GM23338 (cell line): ENCODE data around the gene HDDC3. TPM values are rescaled to one million over a fixed set of nuclear protein-coding genes. Genes with fewer than 3 reads are reported as not detected.

ENCODE experiments used
- ATAC-seq: fragments of 200-7000 bp; cut with Tn5 transposase; 3 replicates; pipeline ENCODE4 v1.9.1; 2020
- DNase-seq: peaks from one replicate; pipeline ENCODE4 v3.0.0-alpha.2; 2015; ENCODE audit warnings: low spot score
- H2AFZ ChIP-seq: fragments of 200-600 bp; sonication (generic); 2 replicates; pipeline ENCODE4 v1.8.0; 2016; ENCODE audit warnings: antibody characterized with exemption, mild to moderate bottlenecking, moderate library complexity
- H3F3A ChIP-seq: fragments of 200-600 bp; sonication (generic); replicated peaks from 2 replicates; pipeline ENCODE4 v1.8.0; 2017; ENCODE audit warnings: antibody characterized with exemption, mixed run types, low read depth
- H3K27ac ChIP-seq: fragments of 200-600 bp; sonication (generic); 2 replicates; pipeline ENCODE4 v1.6.1; 2016; ENCODE audit warnings: low read depth
- H3K27me3 ChIP-seq: fragments of 200-600 bp; sonication (generic); 2 replicates; pipeline ENCODE4 v1.8.0; 2016; ENCODE audit warnings: mild to moderate bottlenecking, mixed run types, moderate library complexity; ENCODE audit not compliant: insufficient read depth
- H3K36me3 ChIP-seq: fragments of 200-600 bp; sonication (generic); 2 replicates; pipeline ENCODE4 v1.8.0; 2016; ENCODE audit warnings: mild to moderate bottlenecking; ENCODE audit not compliant: insufficient read depth
- H3K4me1 ChIP-seq: fragments of 200-600 bp; sonication (generic); 2 replicates; pipeline ENCODE4 v1.8.0; 2016; ENCODE audit warnings: mild to moderate bottlenecking, moderate library complexity; ENCODE audit not compliant: insufficient read depth
- H3K4me2 ChIP-seq: fragments of 200-600 bp; sonication (generic); 2 replicates; pipeline ENCODE4 v1.7.1; 2017; ENCODE audit warnings: mixed run types
- H3K4me3 ChIP-seq: fragments of 200-600 bp; sonication (generic); 2 replicates; pipeline ENCODE4 v1.6.1; 2016; ENCODE audit warnings: mixed run types
- H3K79me2 ChIP-seq: fragments of 200-600 bp; sonication (generic); replicated peaks from 2 replicates; pipeline ENCODE4 v1.8.0; 2017; ENCODE audit warnings: mild to moderate bottlenecking; ENCODE audit not compliant: insufficient read depth
- H3K9me2 ChIP-seq: fragments of 200-600 bp; sonication (generic); 2 replicates; pipeline ENCODE4 v1.8.0; 2017; ENCODE audit not compliant: insufficient read depth
- H4K20me1 ChIP-seq: fragments of 200-600 bp; sonication (generic); replicated peaks from 2 replicates; pipeline ENCODE4 v1.8.0; 2017; ENCODE audit warnings: mild to moderate bottlenecking; ENCODE audit not compliant: insufficient read depth
- H3K27ac Mint-ChIP-seq: 2 replicates; pipeline ENCODE4 v1.8.0; 2020; ENCODE audit warnings: inconsistent platforms, mild to moderate bottlenecking, moderate library complexity, mixed read lengths
- H3K27me3 Mint-ChIP-seq: 3 replicates; pipeline ENCODE4 v1.8.0; 2022; ENCODE audit warnings: low read depth, mild to moderate bottlenecking, moderate library complexity, mixed read lengths, inconsistent platforms; ENCODE audit not compliant: insufficient read depth, poor library complexity
- H3K36me3 Mint-ChIP-seq: 3 replicates; pipeline ENCODE4 v1.8.0; 2021; ENCODE audit warnings: low read depth, mild to moderate bottlenecking, inconsistent platforms, moderate library complexity, mixed read lengths
- H3K4me1 Mint-ChIP-seq: 3 replicates; pipeline ENCODE4 v1.8.0; 2020; ENCODE audit warnings: mild to moderate bottlenecking, inconsistent platforms, mixed read lengths
- H3K4me3 Mint-ChIP-seq: 3 replicates; pipeline ENCODE4 v1.8.0; 2021; ENCODE audit warnings: moderate library complexity, mild to moderate bottlenecking, inconsistent platforms, mixed read lengths
- H3K9me3 Mint-ChIP-seq: 3 replicates; pipeline ENCODE4 v1.8.0; 2020; ENCODE audit warnings: moderate library complexity, mild to moderate bottlenecking, inconsistent platforms, mixed read lengths
- CTCF ChIP-seq, 2 experiments: fragments of 200-600 bp in 1 of 2; sonication (generic) in 1 of 2; conservative IDR thresholded peaks; 2 replicates each; pipeline versions ENCODE4 v1.5.1 to v1.6.1; 2016 to 2017; ENCODE audit warnings: antibody characterized with exemption in 2 of 2, low read depth in 2 of 2, mild to moderate bottlenecking in 2 of 2, moderate library complexity in 1 of 2
- ETS1 ChIP-seq: IDR thresholded peaks from 2 replicates; pipeline ENCODE4 v1.6.1; 2016; ENCODE audit warnings: antibody characterized with exemption
- EZH2 ChIP-seq: fragments of 200-600 bp; sonication (generic); IDR thresholded peaks from one replicate; pipeline ENCODE4 v1.8.0; 2017; ENCODE audit warnings: antibody characterized with exemption, mild to moderate bottlenecking, low read depth; ENCODE audit not compliant: unreplicated experiment
- NANOG ChIP-seq: IDR thresholded peaks from 2 replicates; pipeline ENCODE4 v1.6.1; 2016; ENCODE audit warnings: antibody characterized with exemption, borderline replicate concordance
- POLR2AphosphoS5 ChIP-seq: IDR thresholded peaks from 2 replicates; pipeline ENCODE4 v1.6.1; 2016; ENCODE audit warnings: antibody characterized with exemption, low read depth
- REST ChIP-seq: IDR thresholded peaks from one replicate; pipeline ENCODE4 v1.6.1; 2018; ENCODE audit warnings: antibody characterized with exemption; ENCODE audit not compliant: unreplicated experiment
- STAT1 ChIP-seq: IDR thresholded peaks from one replicate; pipeline ENCODE4 v1.6.1; 2016; ENCODE audit warnings: antibody characterized with exemption; ENCODE audit not compliant: unreplicated experiment
- ZNF114 ChIP-seq: fragments of 250-450 bp; sonication (Bioruptor Pico); IDR thresholded peaks from 2 replicates; pipeline ENCODE4 v1.5.0; 2020; ENCODE audit warnings: mild to moderate bottlenecking, moderate library complexity
- ZNF331 ChIP-seq: fragments of 250-450 bp; sonication (Bioruptor Pico); IDR thresholded peaks from 2 replicates; pipeline ENCODE4 v1.5.0; 2020; ENCODE audit warnings: low read depth, mild to moderate bottlenecking, moderate library complexity
- polyA plus RNA-seq: library from polyadenylated mRNA; unstranded; fragments of >200 nt; fragmentation: Nextera tagmentation; extraction: Ambion mirVana; gene quantifications from 2 replicates; pipeline ENCODE4 v1.2.1, GENCODE V29; 2016
- total RNA-seq: library from RNA; depleted of rRNA; stranded (reverse); fragments of >200 nt; shearing (Covaris generic); gene quantifications from 2 replicates; pipeline ENCODE4 v1.2.3, GENCODE V29; 2014

Gene HDDC3
- total and polyA plus RNA-seq, 2 experiments from 2014 or later: 17.4 to 19.0 TPM

GRCh38 chr15:90883976-90884718 lies 48.2 kb downstream of the HDDC3 start, which contains the start of gene FES:
Gene FES (plus strand): TSS chr15:90884504. CDS start chr15:90885046, 542 bp downstream.
- Histone ChIP-seq H3K4me2 (peak within 1 kb of the TSS; percentile 83), H3K36me3 (no peaks in the 10 kb centered on the region), H2AFZ (peak within 1 kb of the TSS; percentile 95), H3K27ac (peak within 1 kb of the TSS; percentile 55; the same call in 1 of the 2 replicates), H3F3A (0 out of 2 replicates have a peak, but pooled peaks cover 5% of the 10 kb centered on the region), H3K4me1 (peaks cover 13% of the 10 kb centered on the region), H4K20me1 (no peaks in the 10 kb centered on the region), H3K4me3 (peak within 1 kb of the TSS; percentile 57), H3K9me2 (no peaks in the 10 kb centered on the region), H3K79me2 (no peaks in the 10 kb centered on the region), H3K27me3 (no peaks in the 10 kb centered on the region)
- peaks cover 10% of the 10 kb centered on the region for H3K27me3 Mint-ChIP-seq
- DNase-seq (peak; percentile 79), ATAC-seq (peak; percentile 71)
- H3K27ac Mint-ChIP-seq: no peak within 1 kb of the TSS
- TF ChIP-seq ETS1 (no peak), POLR2AphosphoS5 (peak; percentile 45; the same call in 1 of the 2 replicates)
- no peaks in the 10 kb centered on the region for H3K9me3 Mint-ChIP-seq
- H3K4me1 Mint-ChIP-seq: peaks cover 17% of the 10 kb centered on the region
- H3K4me3 Mint-ChIP-seq: peak within 1 kb of the TSS; percentile 50
- H3K36me3 Mint-ChIP-seq: peaks cover 8% of the 10 kb centered on the region; the same call in 2 of the 3 replicates

GRCh38 chr15:90883526-90883975 lies 48.8 kb downstream of the HDDC3 start:
- H2AFZ ChIP-seq: peak overlapping the region; percentile 95
- H3K27me3 ChIP-seq: no peaks in the 10 kb centered on the region
- no peaks in the 10 kb centered on the region for H4K20me1 ChIP-seq
- ATAC-seq (peak; percentile 5), DNase-seq (peak; percentile 18)
- 0 out of 2 replicates have a peak, but pooled peaks cover 5% of the 10 kb centered on the region for H3F3A ChIP-seq
- H3K4me3 Mint-ChIP-seq: peak overlapping the region; percentile 45; the same call in 2 of the 3 replicates
- peak overlapping the region; percentile 55; the same call in 1 of the 2 replicates for H3K27ac ChIP-seq
- H3K9me2 ChIP-seq: no peaks in the 10 kb centered on the region
- peaks cover 8% of the 10 kb centered on the region; the same call in 2 of the 3 replicates for H3K36me3 Mint-ChIP-seq
- no peaks in the 10 kb centered on the region for H3K9me3 Mint-ChIP-seq
- no peak overlapping the region for H3K27ac Mint-ChIP-seq
- no peaks in the 10 kb centered on the region for H3K79me2 ChIP-seq
- peaks cover 10% of the 10 kb centered on the region for H3K27me3 Mint-ChIP-seq
- peaks cover 17% of the 10 kb centered on the region for H3K4me1 Mint-ChIP-seq
- peak overlapping the region; percentile 83 for H3K4me2 ChIP-seq
- H3K4me1 ChIP-seq: peaks cover 13% of the 10 kb centered on the region
- peak overlapping the region; percentile 57 for H3K4me3 ChIP-seq
- no peaks in the 10 kb centered on the region for H3K36me3 ChIP-seq
- TF ChIP-seq POLR2AphosphoS5 (no peak), REST (no peak), ZNF331 (no peak), NANOG (no peak), STAT1 (no peak), ZNF114 (CRISPR knock-in tag) (no peak), ETS1 (no peak), EZH2 (no peak), CTCF (conservative IDR thresholded peaks at IDR 0.05; ENCODE audit: low read depth in 2 of 2) (no peak)
